ENCODE measurements around the gene TMEM242. TPM values are rescaled to one million over a fixed set of nuclear protein-coding genes. Genes with fewer than 3 reads are reported as not detected.

Gene TMEM242
- total RNA-seq, 2 experiments from 2014 or later: 4.7 to 7.7 TPM

Other genes with a start within 250 kb of the TMEM242 start
- gene ZDHHC14, start 57.7 kb upstream of the TMEM242 start, total RNA-seq: 1 to 10 TPM; 2.4 to 2.5 TPM

Data from activated CD4-positive, alpha-beta T cell treated with anti-CD3 and anti-CD28 coated beads for 36 hours (primary cell).